ENCODE data around the gene DNAL1. TPM values are rescaled to one million over a fixed set of nuclear protein-coding genes. Genes with fewer than 3 reads are reported as not detected.

DNAL1 gene
- total RNA-seq, 1 experiment from 2014 or later = 28.1 TPM

DNA sequence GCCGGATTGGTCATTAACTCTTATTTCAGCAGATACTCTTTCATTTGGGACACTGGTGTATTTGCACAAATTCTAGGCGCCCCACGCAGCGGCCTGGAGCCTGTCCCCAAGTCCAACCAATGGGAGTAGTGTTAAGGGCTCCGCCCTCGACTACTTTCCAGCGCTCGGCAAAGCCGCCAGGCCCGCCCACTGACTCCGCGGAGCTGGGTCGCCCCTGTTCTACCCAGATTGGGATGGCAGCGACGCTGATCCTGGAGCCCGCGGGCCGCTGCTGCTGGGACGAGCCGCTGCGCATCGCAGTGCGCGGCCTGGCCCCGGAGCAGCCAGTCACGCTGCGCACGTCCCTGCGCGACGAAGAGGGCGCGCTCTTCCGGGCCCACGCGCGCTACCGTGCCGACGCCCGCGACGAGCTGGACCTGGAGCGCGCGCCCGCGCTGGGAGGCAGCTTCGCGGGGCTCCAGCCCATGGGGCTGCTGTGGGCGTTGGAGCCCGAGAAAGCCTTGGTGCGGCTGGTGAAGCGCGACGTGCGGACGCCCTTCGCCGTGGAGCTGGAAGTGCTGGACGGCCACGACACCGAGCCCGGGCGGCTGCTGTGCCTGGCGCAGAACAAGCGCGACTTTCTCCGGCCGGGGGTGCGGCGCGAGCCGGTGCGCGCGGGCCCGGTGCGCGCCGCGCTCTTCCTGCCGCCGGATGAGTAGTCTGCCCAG, 32.3 kb upstream of the DNAL1 start, which contains the start of gene ACOT6:
Gene ACOT6, plus strand, starts transcription at position 179 of the 707 bp plus-strand sequence. Its CDS starts 55 bp downstream, at position 234.
- BruUV-seq (replicated peaks) = no TSS peak
- H3K27me3 ChIP-seq (replicated peaks; ENCODE audit: insufficient read depth, low read depth, low read length, poor library complexity) = no peaks in the 10 kb centered on the region
- no peak within 1 kb of the TSS for H3K27ac ChIP-seq (ENCODE audit: low read depth, low read length, poor library complexity, severe bottlenecking)
- peak; percentile 83 for DNase-seq (ENCODE audit: low spot score)
- no peaks in the 10 kb centered on the region for H3K36me3 ChIP-seq (ENCODE audit: insufficient read depth, low read length, poor library complexity, severe bottlenecking)
- no peaks in the 10 kb centered on the region for H3K4me1 ChIP-seq (ENCODE audit: insufficient read depth, low read length, poor library complexity, severe bottlenecking)
- ChIA-PET CTCF (interaction anchor here (1.1 kb wide), 1 partner anchor 74 kb away, joined by 3 read pairs; no protein-coding TSS in a partner anchor), POLR2A (ENCODE audit: low non-redundant PET) (no interaction called here)
- no peaks in the 10 kb centered on the region for H3K9me3 ChIP-seq (ENCODE audit: low read depth, low read length, poor library complexity, severe bottlenecking)
- intact Hi-C loops (cut with micrococcal nuclease; ENCODE audit: unreplicated experiment) = no loop called here
- H3K4me3 ChIP-seq (ENCODE audit: low read depth, low read length, poor library complexity, severe bottlenecking) = peak within 1 kb of the TSS; percentile 63
- TF ChIP-seq EZH2 (IDR thresholded peaks at IDR 0.05; ENCODE audit: borderline replicate concordance, low read depth, low read length, poor library complexity, severe bottlenecking) = no peak
- no peak for TF ChIP-seq CTCF (conservative IDR thresholded peaks at IDR 0.05; ENCODE audit: low read depth, low read length)

GRCh38 chr14:73613046-73613383, 31.8 kb upstream of the DNAL1 start:
- no peaks in the 10 kb centered on the region for H3K36me3 ChIP-seq (ENCODE audit: insufficient read depth, low read length, poor library complexity, severe bottlenecking)
- TF ChIP-seq CTCF (conservative IDR thresholded peaks at IDR 0.05; ENCODE audit: low read depth, low read length) (no peak), EZH2 (IDR thresholded peaks at IDR 0.05; ENCODE audit: borderline replicate concordance, low read depth, low read length, poor library complexity, severe bottlenecking) (no peak)
- no peaks in the 10 kb centered on the region for H3K4me1 ChIP-seq (ENCODE audit: insufficient read depth, low read length, poor library complexity, severe bottlenecking)
- peak overlapping the region; percentile 63 for H3K4me3 ChIP-seq (ENCODE audit: low read depth, low read length, poor library complexity, severe bottlenecking)
- H3K27ac ChIP-seq (ENCODE audit: low read depth, low read length, poor library complexity, severe bottlenecking) = no peak overlapping the region
- intact Hi-C loops (cut with micrococcal nuclease; ENCODE audit: unreplicated experiment) = no loop called here
- ChIA-PET CTCF (interaction anchor here (1.1 kb wide), 1 partner anchor 75 kb away, joined by 3 read pairs; no protein-coding TSS in a partner anchor), POLR2A (ENCODE audit: low non-redundant PET) (no interaction called here)
- DNase-seq (ENCODE audit: low spot score) = no peak
- no peaks in the 10 kb centered on the region for H3K27me3 ChIP-seq (replicated peaks; ENCODE audit: insufficient read depth, low read depth, low read length, poor library complexity)
- no TSS peak for BruUV-seq (replicated peaks)
- H3K9me3 ChIP-seq (ENCODE audit: low read depth, low read length, poor library complexity, severe bottlenecking) = no peaks in the 10 kb centered on the region

DNA sequence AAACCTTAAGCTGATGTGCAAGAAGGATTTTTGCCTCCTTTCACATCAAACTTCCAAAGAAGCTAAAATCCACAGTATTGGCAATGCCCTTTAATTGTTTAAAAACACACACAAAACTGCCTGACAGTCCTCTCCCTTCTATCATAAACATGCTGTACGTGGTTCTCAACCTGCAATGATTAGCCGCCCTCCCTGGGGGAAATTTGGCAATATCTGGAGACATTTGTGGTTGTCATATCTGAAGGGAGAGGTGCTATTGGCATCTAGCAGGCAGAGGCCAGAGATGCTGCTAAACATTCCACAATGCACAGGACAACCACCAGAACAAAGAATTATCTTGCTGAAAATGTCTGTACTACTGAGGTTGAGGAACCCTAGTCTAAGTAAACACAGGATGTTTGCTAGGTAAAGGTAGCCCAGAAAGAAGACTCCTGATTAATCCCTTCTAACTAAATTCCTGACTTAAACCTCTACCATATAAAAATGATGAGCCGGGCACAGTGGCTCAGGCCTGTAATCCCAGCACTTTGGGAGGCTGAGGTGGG, 31.3 kb upstream of the DNAL1 start:
- no TSS peak for BruUV-seq (replicated peaks)
- Histone ChIP-seq H3K27ac (ENCODE audit: low read depth, low read length, poor library complexity, severe bottlenecking) (no peak overlapping the region), H3K4me1 (ENCODE audit: insufficient read depth, low read length, poor library complexity, severe bottlenecking) (no peaks in the 10 kb centered on the region), H3K4me3 (ENCODE audit: low read depth, low read length, poor library complexity, severe bottlenecking) (peak overlapping the region; percentile 63), H3K36me3 (ENCODE audit: insufficient read depth, low read length, poor library complexity, severe bottlenecking) (no peaks in the 10 kb centered on the region), H3K9me3 (ENCODE audit: low read depth, low read length, poor library complexity, severe bottlenecking) (no peaks in the 10 kb centered on the region), H3K27me3 (replicated peaks; ENCODE audit: insufficient read depth, low read depth, low read length, poor library complexity) (no peaks in the 10 kb centered on the region)
- intact Hi-C loops (cut with micrococcal nuclease; ENCODE audit: unreplicated experiment) = no loop called here
- CTCF ChIA-PET = no interaction called here
- POLR2A ChIA-PET (ENCODE audit: low non-redundant PET) = no interaction called here
- TF ChIP-seq EZH2 (IDR thresholded peaks at IDR 0.05; ENCODE audit: borderline replicate concordance, low read depth, low read length, poor library complexity, severe bottlenecking) = no peak
- TF ChIP-seq CTCF (conservative IDR thresholded peaks at IDR 0.05; ENCODE audit: low read depth, low read length) = no peak
- DNase-seq (ENCODE audit: low spot score) = no peak

Data from A673 (cell line).